NCI-H226 (cell line): ENCODE results near the gene ARL4D.
"Not testable (repeated sequence)": the region's sequence is repeated elsewhere in the genome, so short reads cannot be mapped to it uniquely, and the experiment has no call there.

Experiments
- DNase-seq: peaks from one replicate; pipeline ENCODE4 v3.0.0-alpha.2; 2015

ARL4D gene

GRCh38 chr17:43371227-43371821, 27.5 kb upstream of the ARL4D start:
- DNase-seq = no peak

- no peak for DNase-seq
Measured at GRCh38 chr17:43372273-43372911, 26.4 kb upstream of the ARL4D start.

- DNase-seq = no peak
Measured at GRCh38 chr17:43373356-43373755, 25.4 kb upstream of the ARL4D start.

DNA sequence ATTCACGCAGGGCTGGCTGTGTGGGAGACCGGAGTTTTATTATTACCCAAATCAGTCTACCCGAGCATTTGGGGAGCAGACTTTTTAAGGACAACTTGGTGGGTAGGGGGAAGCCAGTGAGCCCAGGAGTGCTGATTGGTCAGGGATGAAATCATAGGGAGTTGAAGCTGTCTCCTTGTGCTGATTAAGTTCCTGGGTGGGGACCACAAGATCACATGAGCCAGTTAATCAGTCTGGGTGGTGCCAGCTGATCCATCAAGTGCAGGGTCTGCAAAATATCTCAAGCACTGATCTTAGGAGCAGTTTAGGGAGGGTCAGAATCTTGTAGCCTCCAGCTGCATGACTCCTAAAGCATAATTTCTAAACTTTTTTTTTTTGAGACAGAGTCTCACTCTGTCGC, 22.9 kb upstream of the ARL4D start:
- not testable (repeated sequence) for DNase-seq

- no peak for DNase-seq
Measured at GRCh38 chr17:43377056-43377810, 21.6 kb upstream of the ARL4D start.

- no peak for DNase-seq
Measured at GRCh38 chr17:43378766-43379165, 20.0 kb upstream of the ARL4D start.

DNA sequence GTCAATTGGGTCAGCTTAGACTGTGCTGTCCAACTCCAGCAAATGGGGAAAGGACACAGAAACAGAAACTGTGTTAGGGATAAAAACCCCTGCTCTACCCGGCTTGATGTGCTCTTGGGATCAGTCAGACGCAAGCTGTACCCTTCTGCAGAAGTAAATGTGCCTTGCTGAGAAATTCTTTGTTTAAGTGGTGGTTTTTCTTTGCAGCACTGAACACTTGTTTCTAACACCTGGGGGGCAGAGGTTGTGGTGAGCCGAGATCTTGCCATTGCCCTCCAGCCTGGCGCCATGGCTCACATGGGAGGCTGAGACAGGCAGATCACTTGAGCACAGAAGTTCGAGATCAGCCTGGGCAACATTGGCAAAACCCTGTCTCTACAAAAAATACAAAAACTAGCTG, 18.5 kb upstream of the ARL4D start:
- no peak for DNase-seq

GRCh38 chr17:43381204-43381603, 17.6 kb upstream of the ARL4D start:
- no peak for DNase-seq

GRCh38 chr17:43381621-43382020, 17.2 kb upstream of the ARL4D start:
- DNase-seq = no peak

- no peak for DNase-seq
Measured at GRCh38 chr17:43382776-43383175, 16.0 kb upstream of the ARL4D start.

DNA sequence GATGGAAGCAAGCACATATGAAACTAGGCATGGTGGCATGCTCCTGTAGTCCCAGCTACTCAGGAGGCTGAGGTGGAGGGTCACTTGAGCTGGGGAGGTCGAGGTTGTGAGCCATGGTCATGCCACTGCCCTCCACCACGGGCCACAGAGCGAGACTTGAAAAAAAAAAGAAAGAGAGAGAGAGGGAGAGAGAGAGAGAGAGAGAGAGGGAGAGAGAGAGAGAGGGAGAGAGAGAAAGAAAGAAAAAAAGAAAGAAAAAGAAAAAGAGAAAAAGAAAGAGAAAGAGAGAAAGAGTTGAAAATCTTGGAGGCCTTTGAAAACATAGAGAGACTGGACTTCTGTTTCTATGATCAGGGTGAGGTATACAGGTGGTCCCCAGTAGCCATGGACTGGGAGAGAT, 15.4 kb upstream of the ARL4D start:
- DNase-seq = no peak

GRCh38 chr17:43383826-43384475, 14.8 kb upstream of the ARL4D start:
- DNase-seq = no peak

DNA sequence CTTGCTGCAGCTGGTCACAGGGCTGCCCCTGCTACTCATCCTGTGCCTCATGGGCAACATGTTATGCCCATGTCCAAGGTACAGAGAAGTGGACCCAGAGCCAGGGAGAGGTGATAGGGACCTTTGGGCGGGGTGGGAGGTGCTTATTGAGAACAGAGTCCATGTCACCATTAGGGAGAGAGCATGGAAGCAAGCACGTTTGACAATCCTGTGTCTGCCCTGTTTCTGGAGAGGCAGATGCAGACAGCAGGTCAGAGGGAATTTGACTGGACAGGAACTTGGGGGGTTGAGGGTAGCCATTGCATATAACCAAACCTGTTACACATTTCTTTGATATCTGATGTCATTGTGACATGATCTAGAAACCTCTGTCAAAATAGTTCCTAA, 14.3 kb upstream of the ARL4D start:
- DNase-seq = no peak

DNA sequence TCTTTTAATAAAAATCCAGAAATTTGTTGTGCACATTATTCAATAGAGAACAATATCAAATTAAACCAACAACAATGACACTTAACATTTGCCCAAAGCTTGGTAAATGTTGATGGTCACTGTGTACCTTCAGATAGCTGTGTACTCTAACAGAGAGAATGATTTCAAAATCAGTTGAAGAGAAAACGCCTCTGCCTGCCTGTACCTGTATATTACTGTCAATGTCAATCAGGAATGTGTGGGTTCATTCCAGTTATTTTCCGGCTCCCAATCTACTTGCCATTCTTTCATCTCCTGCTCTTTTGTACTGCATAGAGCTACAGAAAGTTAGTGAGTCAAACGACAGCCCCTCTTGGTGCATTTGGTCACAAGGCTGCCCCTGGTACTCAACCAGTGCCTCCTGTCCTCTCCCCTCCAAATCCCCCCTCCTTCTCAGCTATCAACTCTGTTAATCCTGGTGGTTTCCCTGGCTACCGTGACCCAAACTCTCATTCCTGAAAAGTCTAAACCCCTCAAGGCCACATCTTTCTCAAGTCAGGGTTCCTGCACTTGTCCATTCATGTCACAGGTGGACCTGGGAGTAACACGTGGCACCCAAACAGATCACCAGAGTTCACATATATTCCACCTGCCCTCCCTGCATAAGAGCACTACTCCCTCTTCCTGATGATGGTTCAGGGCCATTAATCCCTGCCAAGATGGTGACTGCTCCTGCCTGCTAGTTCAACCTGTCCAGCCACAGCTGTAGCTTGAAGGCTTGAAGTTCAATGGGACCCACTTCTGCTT, 13.6 kb upstream of the ARL4D start:
- DNase-seq = no peak

- peak; percentile 90 for DNase-seq
Measured at GRCh38 chr17:43388359-43389045, 10.3 kb upstream of the ARL4D start.

GRCh38 chr17:43389046-43389947, 9.5 kb upstream of the ARL4D start:
- peak; percentile 69 for DNase-seq

DNA sequence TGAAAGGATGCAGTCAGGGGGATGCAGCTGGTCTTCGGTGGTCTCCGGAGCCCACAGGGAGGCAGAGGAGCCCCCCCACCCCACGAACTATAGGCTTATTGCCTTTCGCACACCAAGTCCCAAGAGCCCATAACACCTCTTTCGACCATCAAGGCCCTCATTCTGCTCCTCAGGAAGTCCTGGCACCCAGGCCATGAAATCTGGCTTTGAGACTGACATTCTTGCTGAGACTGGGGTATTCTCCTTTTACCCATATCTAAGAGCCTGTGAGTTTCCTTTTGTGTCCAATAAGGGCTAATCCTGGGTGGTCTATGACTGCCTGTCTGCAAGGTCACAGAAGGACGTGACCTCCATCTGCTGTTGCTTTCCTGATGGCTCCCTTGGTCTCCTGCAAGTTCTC, 6.4 kb upstream of the ARL4D start:
- DNase-seq = no peak

GRCh38 chr17:43393944-43394482, 4.8 kb upstream of the ARL4D start:
- DNase-seq = peak; percentile 68

DNA sequence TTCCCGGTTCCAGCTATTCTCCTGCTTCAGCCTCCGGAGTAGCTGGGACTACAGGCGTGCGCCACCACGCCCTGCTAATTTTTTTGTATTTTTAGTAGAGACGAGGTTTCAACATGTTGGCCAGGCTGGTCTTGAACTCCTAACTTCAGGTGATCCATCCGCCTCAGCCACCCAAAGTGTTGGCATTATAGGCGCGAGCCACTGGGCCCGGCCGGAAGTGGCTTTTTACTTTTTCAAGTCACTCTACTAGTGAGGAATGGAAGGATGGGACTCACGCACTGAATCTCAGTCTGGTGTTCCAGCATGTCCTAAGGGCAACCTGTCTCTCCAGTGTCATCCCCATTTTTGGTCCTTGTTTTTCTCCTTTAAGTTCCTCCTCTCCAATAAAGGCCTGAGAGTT, 4.1 kb upstream of the ARL4D start:
- not testable (repeated sequence) for DNase-seq

DNA sequence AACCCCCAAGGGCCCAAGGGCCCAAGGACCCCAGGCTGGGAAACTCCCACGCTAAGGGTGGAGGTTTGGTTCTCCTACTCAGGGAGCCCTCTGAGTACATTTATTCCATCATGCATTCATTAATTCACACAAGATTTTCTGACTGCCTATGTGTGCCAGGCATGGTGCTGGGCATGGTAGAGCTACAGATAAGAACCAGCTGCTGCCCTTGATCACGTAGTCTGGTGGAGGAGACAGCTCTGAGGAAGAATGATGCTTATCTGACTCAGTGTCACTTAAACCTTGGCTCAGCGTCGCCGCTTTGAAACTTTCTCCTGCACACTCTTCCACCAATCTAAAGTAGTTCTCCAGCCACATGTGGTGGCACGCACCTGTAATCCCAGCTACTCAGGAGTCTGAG, 3.6 kb upstream of the ARL4D start:
- no peak for DNase-seq

GRCh38 chr17:43396491-43397060, 2.2 kb upstream of the ARL4D start:
- no peak for DNase-seq
